T-helper 1 cell treated with Interleukin-12 subunit alpha and Interleukin-12 subunit beta and Interleukin-4 antibody, amounts not matched to agents 30 μg/mL and 1 μg/mL, for 36 hours (primary cell): ENCODE results near the gene POU4F3.

Experiments used
- H3K27ac Mint-ChIP-seq: one replicate; pipeline ENCODE4 v1.8.0; 2021; ENCODE audit warnings: mild to moderate bottlenecking, mixed read lengths
- H3K27me3 Mint-ChIP-seq: one replicate; pipeline ENCODE4 v1.8.0; 2021; ENCODE audit warnings: low read depth, mixed read lengths
- H3K36me3 Mint-ChIP-seq: one replicate; pipeline ENCODE4 v1.8.0; 2021; ENCODE audit warnings: low read depth, mixed read lengths
- H3K4me1 Mint-ChIP-seq: one replicate; pipeline ENCODE4 v1.8.0; 2021; ENCODE audit warnings: low read depth, mixed read lengths
- H3K4me3 Mint-ChIP-seq: one replicate; pipeline ENCODE4 v1.8.0; 2021; ENCODE audit warnings: mild to moderate bottlenecking, moderate library complexity, mixed read lengths
- H3K9me3 Mint-ChIP-seq: one replicate; pipeline ENCODE4 v1.8.0; 2021; ENCODE audit warnings: mixed read lengths

POU4F3 gene

DNA sequence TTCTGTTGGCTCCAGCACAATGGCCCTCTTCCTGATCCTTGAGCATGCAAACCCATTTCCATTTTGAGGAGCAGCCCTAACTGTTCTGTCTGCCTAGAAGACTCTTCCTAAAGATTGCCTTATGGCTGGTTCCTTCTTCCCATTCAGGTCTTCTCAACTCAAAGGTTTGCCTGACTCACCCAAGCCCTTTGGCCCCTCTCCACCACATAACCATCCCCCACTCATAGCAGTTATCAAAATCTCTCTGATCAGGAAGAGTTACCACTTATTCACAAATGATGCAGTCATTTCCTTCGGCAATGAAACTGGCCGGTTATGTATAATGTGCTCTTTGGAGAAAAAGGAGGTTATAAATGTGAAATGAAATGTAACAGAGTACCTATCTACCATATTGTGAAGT, 8.9 kb upstream of the POU4F3 start:
- Mint-ChIP-seq H3K4me3 (no peak overlapping the region), H3K27me3 (peaks cover 50% of the 10 kb centered on the region), H3K27ac (no peak overlapping the region), H3K36me3 (no peaks in the 10 kb centered on the region), H3K9me3 (no peaks in the 10 kb centered on the region), H3K4me1 (no peaks in the 10 kb centered on the region)

- Mint-ChIP-seq H3K27me3 (peaks cover 60% of the 10 kb centered on the region), H3K9me3 (no peaks in the 10 kb centered on the region), H3K4me3 (no peak overlapping the region), H3K27ac (no peak overlapping the region), H3K4me1 (no peaks in the 10 kb centered on the region), H3K36me3 (no peaks in the 10 kb centered on the region)
Observed at GRCh38 chr5:146331423-146331822, 7.2 kb upstream of the POU4F3 start.

DNA sequence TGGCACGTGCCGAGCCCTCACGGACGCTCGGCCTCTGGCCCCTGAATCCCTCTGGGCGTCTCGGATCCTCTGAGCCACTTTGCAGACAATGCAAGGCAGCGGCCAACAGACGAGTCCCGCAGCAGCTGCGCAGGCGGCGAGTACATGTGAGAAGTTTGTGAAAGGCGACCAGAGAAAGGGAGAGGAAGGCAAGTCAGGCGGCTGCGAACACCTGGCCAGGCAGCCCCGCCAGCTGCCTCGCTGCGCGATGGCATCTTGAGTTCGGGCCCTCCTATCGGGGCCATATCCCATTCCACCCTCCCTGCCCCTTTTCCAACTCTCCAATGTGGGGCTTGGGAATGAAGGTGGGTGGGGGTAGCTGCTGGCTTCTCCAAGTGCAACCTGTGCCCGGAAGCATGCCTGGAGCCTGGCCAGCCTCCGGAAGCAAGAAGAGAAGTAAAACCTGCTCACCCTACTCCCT, 4.5 kb upstream of the POU4F3 start:
- Mint-ChIP-seq H3K4me1 (no peaks in the 10 kb centered on the region), H3K27ac (no peak overlapping the region), H3K4me3 (no peak overlapping the region), H3K27me3 (peaks cover 81% of the 10 kb centered on the region), H3K36me3 (no peaks in the 10 kb centered on the region), H3K9me3 (no peaks in the 10 kb centered on the region)

DNA sequence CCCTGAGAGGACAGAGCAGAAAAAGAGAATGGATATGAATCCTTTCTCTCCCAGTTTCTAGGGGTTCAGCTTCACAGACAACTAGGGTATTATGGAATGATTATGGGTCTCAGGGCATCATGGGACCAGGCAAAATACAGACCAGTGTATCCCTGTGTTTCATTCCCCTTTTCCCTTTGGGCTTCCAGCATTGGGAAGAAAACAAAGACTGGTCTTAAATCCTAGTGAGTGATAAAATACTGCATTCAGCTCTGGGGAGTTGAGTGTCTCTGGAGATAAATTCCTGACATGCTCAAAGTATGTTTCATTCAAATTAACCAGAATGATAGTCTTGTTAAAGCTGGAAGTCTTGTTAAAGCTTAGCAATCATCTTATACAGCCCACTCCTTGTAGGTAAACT, 2.4 kb upstream of the POU4F3 start:
- Mint-ChIP-seq H3K4me1 (peaks cover 2% of the 10 kb centered on the region), H3K36me3 (peaks cover 3% of the 10 kb centered on the region), H3K27ac (no peak overlapping the region), H3K27me3 (peaks cover 86% of the 10 kb centered on the region), H3K9me3 (peaks cover 4% of the 10 kb centered on the region), H3K4me3 (no peak overlapping the region)

GRCh38 chr5:146337264-146337904, 1.3 kb upstream of the POU4F3 start:
- no peak overlapping the region for H3K4me3 Mint-ChIP-seq
- H3K9me3 Mint-ChIP-seq = peaks cover 4% of the 10 kb centered on the region
- H3K4me1 Mint-ChIP-seq = peaks cover 2% of the 10 kb centered on the region
- peaks cover 94% of the 10 kb centered on the region for H3K27me3 Mint-ChIP-seq
- H3K27ac Mint-ChIP-seq = no peak overlapping the region
- peaks cover 3% of the 10 kb centered on the region for H3K36me3 Mint-ChIP-seq

- H3K9me3 Mint-ChIP-seq = peaks cover 4% of the 10 kb centered on the region
- H3K27me3 Mint-ChIP-seq = peaks cover 95% of the 10 kb centered on the region
- peaks cover 2% of the 10 kb centered on the region for H3K4me1 Mint-ChIP-seq
- no peak overlapping the region for H3K27ac Mint-ChIP-seq
- H3K4me3 Mint-ChIP-seq = no peak overlapping the region
- peaks cover 3% of the 10 kb centered on the region for H3K36me3 Mint-ChIP-seq
Observed at GRCh38 chr5:146337928-146338327, 711 bp upstream of the POU4F3 start.

- H3K9me3 Mint-ChIP-seq = peaks cover 4% of the 10 kb centered on the region
- peaks cover 94% of the 10 kb centered on the region for H3K27me3 Mint-ChIP-seq
- peaks cover 2% of the 10 kb centered on the region for H3K4me1 Mint-ChIP-seq
- no peak overlapping the region for H3K4me3 Mint-ChIP-seq
- peaks cover 4% of the 10 kb centered on the region for H3K36me3 Mint-ChIP-seq
- H3K27ac Mint-ChIP-seq = peak overlapping the region; percentile 31
Observed at GRCh38 chr5:146339715-146340259, 1.1 kb downstream of the POU4F3 start.

- H3K4me1 Mint-ChIP-seq = peaks cover 5% of the 10 kb centered on the region
- peaks cover 4% of the 10 kb centered on the region for H3K36me3 Mint-ChIP-seq
- H3K27ac Mint-ChIP-seq = peak overlapping the region; percentile 68
- H3K9me3 Mint-ChIP-seq = peaks cover 4% of the 10 kb centered on the region
- H3K27me3 Mint-ChIP-seq = peaks cover 96% of the 10 kb centered on the region
- peak overlapping the region; percentile 10 for H3K4me3 Mint-ChIP-seq
Observed at GRCh38 chr5:146340260-146341081, 1.8 kb downstream of the POU4F3 start.

GRCh38 chr5:146341854-146342253, 3.2 kb downstream of the POU4F3 start:
- no peak overlapping the region for H3K27ac Mint-ChIP-seq
- H3K27me3 Mint-ChIP-seq = peaks cover 96% of the 10 kb centered on the region
- peaks cover 4% of the 10 kb centered on the region for H3K36me3 Mint-ChIP-seq
- peaks cover 9% of the 10 kb centered on the region for H3K4me1 Mint-ChIP-seq
- no peak overlapping the region for H3K4me3 Mint-ChIP-seq
- peaks cover 4% of the 10 kb centered on the region for H3K9me3 Mint-ChIP-seq

GRCh38 chr5:146342519-146342881, 3.9 kb downstream of the POU4F3 start:
- peaks cover 9% of the 10 kb centered on the region for H3K4me1 Mint-ChIP-seq
- H3K9me3 Mint-ChIP-seq = peaks cover 4% of the 10 kb centered on the region
- H3K36me3 Mint-ChIP-seq = peaks cover 4% of the 10 kb centered on the region
- no peak overlapping the region for H3K27ac Mint-ChIP-seq
- H3K27me3 Mint-ChIP-seq = peaks cover 96% of the 10 kb centered on the region
- H3K4me3 Mint-ChIP-seq = no peak overlapping the region

DNA sequence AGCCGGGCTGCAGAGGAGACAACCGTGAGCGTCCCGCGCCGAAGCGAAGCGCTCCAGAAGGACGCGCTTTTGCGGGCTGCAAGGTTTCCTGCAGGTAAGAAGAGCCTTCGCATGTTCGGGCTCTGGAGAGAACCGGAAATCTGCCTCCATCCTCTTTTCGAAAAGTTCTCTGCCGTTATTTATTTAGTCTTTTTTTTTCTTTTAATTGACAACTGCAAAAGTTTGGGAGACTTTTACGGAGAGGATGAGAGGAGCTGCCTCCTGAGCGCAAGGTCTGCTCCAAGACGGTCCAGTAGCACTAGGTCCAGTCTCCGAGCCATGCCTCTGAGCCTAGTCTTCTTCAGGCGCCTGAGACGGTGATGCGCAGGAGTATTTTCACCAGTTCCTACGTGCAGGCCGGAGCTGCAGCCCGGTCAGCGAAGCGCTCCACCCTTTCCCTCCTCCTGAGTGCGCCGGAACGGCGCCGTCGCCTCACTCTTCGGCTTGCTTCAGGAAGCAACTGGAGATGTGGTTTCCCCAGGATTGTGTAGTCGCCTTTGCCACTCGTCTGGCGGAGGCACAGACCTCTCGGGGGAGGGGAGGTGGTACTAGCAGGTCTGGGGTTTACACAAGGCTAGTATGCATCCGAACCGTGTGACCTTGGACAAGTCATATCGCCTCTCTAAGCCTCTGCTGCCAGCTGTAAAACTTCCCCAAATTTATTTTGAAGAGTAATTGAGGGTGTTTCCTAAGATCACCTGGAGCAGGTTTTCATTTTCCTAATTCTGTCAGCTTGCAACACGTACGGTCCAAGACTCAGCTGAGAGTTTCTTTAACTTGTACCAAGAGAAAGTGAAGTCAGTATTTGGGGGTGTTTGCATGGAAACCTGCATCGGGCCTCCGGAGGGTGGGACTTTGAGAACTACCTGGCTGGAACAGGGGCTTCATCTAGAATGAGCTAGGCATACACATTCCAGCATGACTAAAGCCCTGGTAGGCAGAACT, 4.5 kb downstream of the POU4F3 start:
- no peak overlapping the region for H3K27ac Mint-ChIP-seq
- peaks cover 4% of the 10 kb centered on the region for H3K36me3 Mint-ChIP-seq
- H3K4me3 Mint-ChIP-seq = no peak overlapping the region
- H3K27me3 Mint-ChIP-seq = peaks cover 95% of the 10 kb centered on the region
- H3K4me1 Mint-ChIP-seq = peaks cover 9% of the 10 kb centered on the region
- H3K9me3 Mint-ChIP-seq = peaks cover 4% of the 10 kb centered on the region

DNA sequence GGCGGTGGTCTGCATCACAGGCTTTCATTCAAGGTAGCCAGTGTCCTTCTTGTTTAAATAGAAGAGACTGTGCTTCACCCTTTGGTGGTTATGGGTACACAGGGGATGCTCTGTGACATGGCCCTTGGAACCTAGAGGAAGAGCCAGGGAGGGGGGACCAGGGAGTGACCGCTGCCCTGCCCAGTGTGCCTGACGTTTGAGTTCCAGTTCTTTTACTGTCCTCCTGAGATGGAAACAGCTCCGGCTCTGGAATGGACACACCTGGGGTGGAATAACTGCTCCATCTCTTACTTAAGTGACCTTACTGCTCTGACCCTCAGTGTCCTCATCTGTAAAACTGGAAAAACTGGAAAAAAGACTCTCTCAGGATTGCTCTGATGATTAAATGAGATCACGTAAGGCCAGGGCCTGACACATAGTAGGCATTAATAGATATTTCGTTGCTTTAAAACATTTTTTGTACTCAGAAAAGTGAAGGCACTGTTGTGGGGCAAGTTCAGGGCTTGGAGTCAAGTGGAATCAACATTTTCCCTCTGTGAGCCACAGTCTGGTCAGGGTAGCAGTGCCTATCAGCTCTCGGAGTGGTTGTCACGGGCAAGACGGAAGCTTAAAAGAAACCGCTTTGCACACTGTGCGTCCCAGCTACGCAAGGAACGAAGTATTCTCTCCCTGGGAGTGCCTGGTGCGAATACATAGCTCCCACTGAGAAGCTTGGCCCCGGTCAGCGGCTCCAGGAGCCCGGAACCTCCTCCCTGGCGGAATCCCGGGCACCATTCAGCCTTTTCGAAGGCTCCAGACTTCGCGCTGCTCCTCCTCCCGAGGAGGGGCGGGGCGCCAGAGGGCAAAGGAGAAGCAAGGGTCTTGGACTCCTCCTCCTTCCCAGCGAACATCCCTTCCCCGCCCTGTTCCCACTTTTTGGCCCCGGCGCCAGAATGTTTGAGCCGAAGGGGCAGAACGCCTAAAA, 5.8 kb downstream of the POU4F3 start:
- Mint-ChIP-seq H3K4me3 (no peak overlapping the region), H3K36me3 (peaks cover 4% of the 10 kb centered on the region), H3K4me1 (peaks cover 9% of the 10 kb centered on the region), H3K9me3 (peaks cover 4% of the 10 kb centered on the region), H3K27me3 (peaks cover 94% of the 10 kb centered on the region), H3K27ac (no peak overlapping the region)

GRCh38 chr5:146345240-146345577, 6.6 kb downstream of the POU4F3 start:
- Mint-ChIP-seq H3K4me3 (peak overlapping the region; percentile 34), H3K27me3 (peaks cover 86% of the 10 kb centered on the region), H3K36me3 (peaks cover 4% of the 10 kb centered on the region), H3K27ac (no peak overlapping the region), H3K9me3 (peaks cover 4% of the 10 kb centered on the region), H3K4me1 (peaks cover 9% of the 10 kb centered on the region)
